ENCODE measurements around the gene MAS1. TPM values are rescaled to one million over a fixed set of nuclear protein-coding genes. Genes with fewer than 3 reads are reported as not detected.

Gene MAS1
- total and polyA plus RNA-seq, 10 of the 15 experiments (the other 5 are each of a cell fraction or from before 2014, with no cell fraction given) = under 0.01 to 0.08 TPM; not detected in 8

GRCh38 chr6:159931112-159931511, 40.3 kb downstream of the MAS1 start (continued):
- TF ChIP-seq ZNF217 (IDR thresholded peaks at IDR 0.05) = peak; percentile 84
- peak; percentile 90 for TF ChIP-seq ATF7 (IDR thresholded peaks at IDR 0.05; ENCODE audit: low read depth)
- TF ChIP-seq MEF2A (IDR thresholded peaks at IDR 0.05; ENCODE audit: insufficient read depth, low read depth, low read length) = no peak
- no peak for TF ChIP-seq EGR1 (IDR thresholded peaks at IDR 0.05; ENCODE audit: borderline replicate concordance in 1 of 2, low read depth in 2 of 2, low read length in 2 of 2)
- peak; percentile 88 for TF ChIP-seq BCL11A (IDR thresholded peaks at IDR 0.05; ENCODE audit: low read depth, low read length)
- no peak for TF ChIP-seq CEBPZ (IDR thresholded peaks at IDR 0.05; ENCODE audit: low read depth, low read length)
- peak; percentile 78 for TF ChIP-seq ZNF687 (IDR thresholded peaks at IDR 0.05)
- TF ChIP-seq SMARCA5 (IDR thresholded peaks at IDR 0.05) = no peak
- TF ChIP-seq HDAC6 (IDR thresholded peaks at IDR 0.05; ENCODE audit: unreplicated experiment) = no peak
- TF ChIP-seq SRF (IDR thresholded peaks at IDR 0.05; ENCODE audit: low read depth in 2 of 2, low read length in 2 of 2) = no peak
- TF ChIP-seq ZNF207 (IDR thresholded peaks at IDR 0.05; ENCODE audit: borderline replicate concordance) = no peak
- TF ChIP-seq JUND (IDR thresholded peaks at IDR 0.05; ENCODE audit: low read depth, low read length) = peak; percentile 84; the same call in 1 of the 2 replicates
- no peak for TF ChIP-seq KLF5 (IDR thresholded peaks at IDR 0.05; ENCODE audit: partially characterized antibody)
- TF ChIP-seq CHD2 (IDR thresholded peaks at IDR 0.05; ENCODE audit: borderline replicate concordance, low read depth, low read length) = peak; percentile 24; the same call in 1 of the 2 replicates
- peak; percentile 95 to 97 for TF ChIP-seq IKZF2 (IDR thresholded peaks at IDR 0.05)
- no peak for TF ChIP-seq TAF1 (IDR thresholded peaks at IDR 0.05; ENCODE audit: borderline replicate concordance, low read depth, low read length)
- TF ChIP-seq RB1 (IDR thresholded peaks at IDR 0.05; ENCODE audit: borderline replicate concordance) = no peak
- no peak for TF ChIP-seq EZH2 (IDR thresholded peaks at IDR 0.05; ENCODE audit: borderline replicate concordance, control insufficient read depth, low read depth, low read length)
- no peak for TF ChIP-seq HCFC1 (IDR thresholded peaks at IDR 0.05; ENCODE audit: low read length)
- TF ChIP-seq HSF1 (IDR thresholded peaks at IDR 0.05; ENCODE audit: low read depth, low read length) = no peak
- TF ChIP-seq, protein P1, sequence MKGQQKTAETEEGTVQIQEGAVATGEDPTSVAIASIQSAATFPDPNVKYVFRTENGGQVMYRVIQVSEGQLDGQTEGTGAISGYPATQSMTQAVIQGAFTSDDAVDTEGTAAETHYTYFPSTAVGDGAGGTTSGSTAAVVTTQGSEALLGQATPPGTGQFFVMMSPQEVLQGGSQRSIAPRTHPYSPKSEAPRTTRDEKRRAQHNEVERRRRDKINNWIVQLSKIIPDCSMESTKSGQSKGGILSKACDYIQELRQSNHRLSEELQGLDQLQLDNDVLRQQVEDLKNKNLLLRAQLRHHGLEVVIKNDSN (IDR thresholded peaks at IDR 0.05; ENCODE audit: borderline replicate concordance, extremely low read length, insufficient read depth, low read depth, low read length) = no peak

Measured in GM12878 (cell line).